Measurements from ENCODE around the gene DPYD. TPM values are rescaled to one million over a fixed set of nuclear protein-coding genes. Genes with fewer than 3 reads are reported as not detected.

DPYD gene
- total RNA-seq, 2 experiments from 2014 or later: 7.5 to 7.9 TPM

DNA sequence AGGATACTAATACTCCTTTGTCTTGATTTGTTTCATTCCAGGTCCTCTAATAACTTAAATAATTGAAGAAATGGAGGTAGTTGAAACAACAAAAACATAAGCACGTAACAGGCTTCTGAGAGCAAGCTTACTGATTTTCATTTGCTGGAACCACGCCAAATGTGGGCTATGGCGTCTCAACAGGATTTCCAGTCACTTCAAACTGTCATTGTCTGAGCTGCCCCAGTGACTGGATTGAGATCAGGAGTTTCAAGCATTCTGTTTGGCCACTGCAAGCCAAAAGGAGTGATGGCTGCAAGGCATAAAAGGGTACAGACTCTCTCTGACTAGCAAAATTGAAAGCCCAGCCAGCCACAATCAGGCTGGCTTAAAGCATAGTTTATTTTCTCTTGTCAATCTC, 289.9 kb downstream of the DPYD start:
- peaks cover 9% of the 10 kb centered on the region for H3K36me3 Mint-ChIP-seq
- no peak overlapping the region for H3K27ac Mint-ChIP-seq
- H3K4me3 Mint-ChIP-seq: no peak overlapping the region
- H3K9me3 Mint-ChIP-seq: no peaks in the 10 kb centered on the region
- H3K27me3 Mint-ChIP-seq: no peaks in the 10 kb centered on the region
- DNase-seq: no peak
- H3K4me1 Mint-ChIP-seq: peaks cover 11% of the 10 kb centered on the region

DNA sequence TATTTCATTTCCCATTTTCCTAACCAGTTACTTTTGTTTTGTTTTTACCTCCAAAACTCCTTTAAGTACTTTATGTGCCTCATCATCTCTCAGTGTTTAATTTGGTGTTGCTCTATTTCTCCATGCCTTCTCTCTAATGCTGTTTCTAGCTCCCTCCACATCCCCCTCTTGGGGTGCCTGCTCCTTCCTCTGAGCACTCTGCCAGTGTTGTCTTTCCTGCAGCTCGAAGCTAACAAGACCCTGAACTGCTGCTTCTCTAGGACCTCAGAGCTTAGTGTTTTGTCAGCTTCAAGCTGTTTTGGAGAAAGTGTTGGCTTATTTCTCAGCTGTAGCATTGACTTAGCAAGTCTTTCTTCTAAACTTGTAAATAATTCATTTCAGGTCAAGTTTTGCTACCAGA, 290.6 kb downstream of the DPYD start:
- Mint-ChIP-seq H3K27me3 (no peaks in the 10 kb centered on the region), H3K27ac (no peak overlapping the region), H3K4me3 (no peak overlapping the region), H3K36me3 (peaks cover 9% of the 10 kb centered on the region), H3K9me3 (no peaks in the 10 kb centered on the region), H3K4me1 (peaks cover 11% of the 10 kb centered on the region)
- DNase-seq: no peak

DNA sequence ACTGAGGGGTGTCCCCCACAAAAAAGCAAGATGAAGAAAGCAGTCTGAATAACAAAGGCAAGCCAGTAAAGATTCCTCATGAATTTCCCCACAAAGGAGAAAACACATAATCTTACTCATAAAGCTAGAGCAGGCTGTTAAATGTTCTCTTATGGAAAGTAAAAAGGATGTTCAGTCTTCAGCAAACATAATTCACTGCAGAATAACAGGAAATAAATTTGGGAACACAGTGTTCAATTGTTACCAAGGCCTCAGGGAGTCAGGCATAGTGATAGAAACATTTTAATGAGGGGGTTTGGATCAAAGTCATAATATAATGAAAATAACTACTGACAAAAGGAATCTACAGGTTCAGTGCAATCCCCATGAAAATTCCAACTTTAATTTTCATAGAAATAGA, 297.6 kb downstream of the DPYD start:
- no peak overlapping the region for H3K27ac Mint-ChIP-seq
- H3K27me3 Mint-ChIP-seq: no peaks in the 10 kb centered on the region
- peaks cover 8% of the 10 kb centered on the region for H3K36me3 Mint-ChIP-seq
- H3K4me1 Mint-ChIP-seq: peaks cover 2% of the 10 kb centered on the region
- DNase-seq: no peak
- no peak overlapping the region for H3K4me3 Mint-ChIP-seq
- peaks cover 4% of the 10 kb centered on the region for H3K9me3 Mint-ChIP-seq

DNA sequence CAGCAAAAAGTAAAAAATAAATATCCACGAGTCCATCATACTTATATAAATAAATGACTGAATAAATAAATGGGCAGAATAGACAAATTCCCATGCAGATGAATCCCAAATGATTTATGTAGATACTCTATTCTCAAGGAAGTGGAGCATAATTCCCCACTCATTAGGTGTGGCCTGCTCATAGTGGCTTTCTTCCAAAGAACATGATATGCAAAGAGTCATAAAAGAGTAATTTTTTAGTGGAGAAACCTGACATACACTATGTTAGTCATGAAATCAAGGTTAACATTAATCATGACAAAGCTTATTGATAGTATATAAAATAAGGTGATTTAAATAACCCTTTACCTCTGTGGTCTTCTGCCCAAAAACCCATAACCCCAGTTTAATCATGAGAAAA, 298.9 kb downstream of the DPYD start:
- Mint-ChIP-seq H3K9me3 (peaks cover 4% of the 10 kb centered on the region), H3K36me3 (peaks cover 8% of the 10 kb centered on the region), H3K27ac (no peak overlapping the region), H3K27me3 (no peaks in the 10 kb centered on the region), H3K4me1 (peaks cover 2% of the 10 kb centered on the region), H3K4me3 (no peak overlapping the region)
- DNase-seq: no peak

DNA sequence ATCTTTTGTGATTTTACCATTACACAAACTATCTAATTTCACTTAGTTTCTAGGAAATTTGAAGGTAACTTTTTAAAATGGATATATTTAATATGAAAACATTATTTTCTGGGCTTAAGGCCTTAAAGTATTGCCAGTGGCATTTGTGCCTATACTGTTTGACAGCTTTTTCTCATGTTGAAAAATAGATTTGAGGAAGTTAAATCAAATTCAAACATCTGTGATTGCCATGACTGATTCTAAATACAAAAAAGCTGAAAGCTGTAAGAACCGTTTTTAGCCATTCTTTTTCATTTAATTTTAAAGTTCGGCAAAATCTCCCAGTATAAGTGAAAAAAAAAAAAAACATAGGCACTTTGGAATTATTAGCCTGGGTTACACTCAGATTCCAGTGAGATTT, 301.1 kb downstream of the DPYD start:
- no peak for DNase-seq
- no peaks in the 10 kb centered on the region for H3K27me3 Mint-ChIP-seq
- no peak overlapping the region for H3K27ac Mint-ChIP-seq
- peaks cover 4% of the 10 kb centered on the region for H3K9me3 Mint-ChIP-seq
- no peak overlapping the region for H3K4me3 Mint-ChIP-seq
- H3K4me1 Mint-ChIP-seq: no peaks in the 10 kb centered on the region
- peaks cover 7% of the 10 kb centered on the region for H3K36me3 Mint-ChIP-seq

DNA sequence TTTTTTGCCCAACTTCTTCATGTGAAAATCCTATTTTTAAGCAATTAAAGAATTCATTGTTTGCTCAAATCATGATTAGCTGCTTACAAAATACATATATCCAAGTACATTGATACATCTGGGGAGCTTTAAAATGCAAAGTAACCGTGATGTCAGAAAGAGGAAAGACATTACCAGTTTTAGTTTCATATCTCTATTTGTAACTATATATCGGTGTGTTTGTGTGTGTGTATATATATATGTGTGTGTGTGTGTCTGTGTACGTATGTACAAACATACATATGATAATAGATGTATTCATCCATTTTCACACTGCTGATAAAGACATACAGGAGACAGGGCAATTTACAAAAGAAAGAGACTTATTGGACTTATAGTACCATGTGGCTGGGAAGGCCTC, 310.1 kb downstream of the DPYD start:
- H3K27me3 Mint-ChIP-seq: no peaks in the 10 kb centered on the region
- H3K4me3 Mint-ChIP-seq: no peak overlapping the region
- DNase-seq: no peak
- no peaks in the 10 kb centered on the region for H3K4me1 Mint-ChIP-seq
- H3K27ac Mint-ChIP-seq: no peak overlapping the region
- H3K36me3 Mint-ChIP-seq: peaks cover 10% of the 10 kb centered on the region
- H3K9me3 Mint-ChIP-seq: peaks cover 4% of the 10 kb centered on the region

DNA sequence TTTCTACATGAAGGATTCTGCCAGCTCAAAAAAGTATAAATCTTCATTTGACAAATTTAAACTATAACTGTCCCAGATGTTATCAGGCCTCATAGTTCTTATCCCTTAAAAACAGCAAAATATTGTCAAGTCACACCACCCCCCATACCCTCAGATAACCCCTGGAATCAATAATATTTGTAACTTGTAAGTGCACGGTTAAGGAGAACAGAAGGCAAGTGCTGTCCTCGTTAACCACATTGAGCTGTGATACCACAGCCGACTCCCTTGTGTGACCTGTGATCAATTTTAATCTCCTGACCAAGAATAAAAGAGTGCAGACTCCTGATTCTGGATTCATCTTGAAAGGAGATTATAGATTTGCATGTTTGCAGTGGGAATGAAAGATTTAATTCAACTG, 310.7 kb downstream of the DPYD start:
- H3K27ac Mint-ChIP-seq: no peak overlapping the region

DNA sequence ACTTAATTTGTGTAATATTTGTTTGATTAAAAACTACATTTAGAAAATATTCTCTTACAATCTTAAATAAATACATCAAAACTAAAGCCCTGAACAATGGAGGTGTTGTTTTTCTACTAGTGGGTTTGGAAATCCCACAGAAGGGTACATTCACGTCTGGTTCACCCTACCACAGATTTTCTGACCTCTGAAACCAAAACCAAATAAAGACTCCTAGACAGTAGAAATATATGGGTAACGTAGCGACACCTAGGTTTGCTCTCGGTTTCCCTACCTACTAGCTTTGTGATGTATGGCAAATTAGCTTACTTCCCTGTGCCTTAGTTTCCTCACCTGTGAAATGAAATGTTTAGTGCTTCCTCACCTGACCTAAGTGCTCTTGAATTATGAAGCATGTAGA, 312.6 kb downstream of the DPYD start:
- Mint-ChIP-seq H3K9me3 (peaks cover 4% of the 10 kb centered on the region), H3K4me1 (peaks cover 2% of the 10 kb centered on the region), H3K36me3 (peaks cover 8% of the 10 kb centered on the region), H3K27me3 (no peaks in the 10 kb centered on the region), H3K4me3 (no peak overlapping the region), H3K27ac (no peak overlapping the region)
- DNase-seq: no peak

More for the DNA sequence above, 310.7 kb downstream of the DPYD start:
- Mint-ChIP-seq H3K36me3 (peaks cover 9% of the 10 kb centered on the region), H3K4me3 (no peak overlapping the region), H3K4me1 (peaks cover 2% of the 10 kb centered on the region), H3K9me3 (peaks cover 4% of the 10 kb centered on the region), H3K27me3 (no peaks in the 10 kb centered on the region)
- no peak for DNase-seq

DNA sequence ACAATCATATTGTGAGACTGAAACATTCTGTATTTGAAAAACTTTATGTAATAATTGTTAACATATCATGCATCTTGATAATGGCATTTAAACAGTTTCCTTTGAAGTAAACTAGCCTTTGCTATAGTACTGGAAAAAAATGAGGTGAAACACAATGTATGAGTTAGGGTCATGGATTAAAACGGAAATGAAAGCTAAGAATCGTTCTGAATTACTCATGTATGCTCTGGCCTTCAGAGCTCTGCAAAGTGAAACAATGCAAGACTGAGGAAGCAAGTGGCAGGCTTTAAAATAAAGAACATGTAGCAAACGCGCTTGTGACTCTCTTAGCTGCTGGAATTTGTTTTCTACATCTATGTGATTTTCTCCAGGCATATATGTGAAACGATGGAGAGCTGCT, 317.1 kb downstream of the DPYD start:
- no peaks in the 10 kb centered on the region for H3K9me3 Mint-ChIP-seq
- no peaks in the 10 kb centered on the region for H3K27me3 Mint-ChIP-seq
- H3K36me3 Mint-ChIP-seq: no peaks in the 10 kb centered on the region
- H3K4me3 Mint-ChIP-seq: no peak overlapping the region
- H3K4me1 Mint-ChIP-seq: peaks cover 2% of the 10 kb centered on the region
- no peak for DNase-seq
- no peak overlapping the region for H3K27ac Mint-ChIP-seq

DNA sequence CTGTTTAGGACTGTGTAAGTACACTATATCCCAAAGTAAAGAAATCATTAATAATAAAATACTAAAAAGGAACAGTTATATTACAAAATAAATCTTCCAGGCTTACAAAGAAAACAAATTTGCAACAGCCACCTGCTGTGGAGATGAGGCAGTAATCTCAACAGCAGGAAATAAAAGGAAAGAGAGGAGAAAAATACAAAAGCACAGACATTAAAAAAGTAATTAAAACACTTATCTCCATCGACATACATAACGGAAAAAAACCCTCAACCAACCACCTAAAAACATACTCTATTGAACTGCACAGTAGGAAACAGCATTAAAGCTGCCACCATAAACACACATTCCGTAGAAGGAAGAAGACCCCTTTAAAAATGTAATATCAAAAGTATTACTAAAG, 317.6 kb downstream of the DPYD start:
- Mint-ChIP-seq H3K4me1 (peaks cover 2% of the 10 kb centered on the region), H3K36me3 (no peaks in the 10 kb centered on the region), H3K4me3 (no peak overlapping the region), H3K9me3 (no peaks in the 10 kb centered on the region), H3K27ac (no peak overlapping the region), H3K27me3 (no peaks in the 10 kb centered on the region)
- DNase-seq: no peak

DNA sequence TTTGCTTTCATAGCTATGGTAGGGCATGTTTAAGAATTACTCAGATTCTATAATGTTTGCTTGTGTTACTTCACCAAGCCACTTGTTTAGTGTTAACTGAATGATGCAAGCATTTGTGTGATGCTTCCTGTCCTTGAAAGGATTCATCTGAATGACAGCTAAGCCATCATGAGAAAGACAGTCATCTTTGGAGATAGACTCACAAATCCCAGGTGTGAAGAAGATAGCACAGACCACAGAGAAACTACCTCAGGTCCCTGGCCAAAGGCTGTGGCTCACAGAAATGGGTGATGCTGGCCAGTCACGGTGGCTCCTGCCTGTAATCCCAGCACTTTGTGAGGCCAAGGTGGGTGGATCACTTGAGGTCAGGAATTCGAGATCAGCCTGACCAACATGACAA, 321.4 kb downstream of the DPYD start:
- Mint-ChIP-seq H3K27me3 (no peaks in the 10 kb centered on the region), H3K9me3 (no peaks in the 10 kb centered on the region), H3K27ac (no peak overlapping the region), H3K4me3 (no peak overlapping the region), H3K4me1 (no peaks in the 10 kb centered on the region), H3K36me3 (no peaks in the 10 kb centered on the region)
- DNase-seq: no peak

DNA sequence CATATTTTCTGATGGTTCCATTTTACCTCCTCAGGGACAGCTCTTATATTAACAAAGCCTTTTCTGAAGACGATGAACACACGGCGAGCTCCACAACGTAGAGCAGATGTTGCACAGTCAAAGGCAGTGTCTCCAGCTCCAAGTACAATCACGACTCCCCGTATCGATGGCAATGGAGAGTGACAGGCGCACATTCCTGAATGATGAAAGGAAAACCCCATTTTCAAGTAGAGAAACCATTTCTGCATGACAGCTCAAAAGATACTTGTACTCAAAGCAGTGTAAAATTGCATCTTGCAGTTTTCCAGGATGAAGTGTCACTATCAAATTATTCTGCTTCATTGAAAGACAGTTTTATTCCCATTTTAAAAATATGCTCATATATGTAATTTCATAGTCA, 327.6 kb downstream of the DPYD start:
- Mint-ChIP-seq H3K4me1 (no peaks in the 10 kb centered on the region), H3K9me3 (no peaks in the 10 kb centered on the region), H3K27ac (no peak overlapping the region), H3K36me3 (peaks cover 27% of the 10 kb centered on the region), H3K27me3 (no peaks in the 10 kb centered on the region), H3K4me3 (no peak overlapping the region)
- no peak for DNase-seq

DNA sequence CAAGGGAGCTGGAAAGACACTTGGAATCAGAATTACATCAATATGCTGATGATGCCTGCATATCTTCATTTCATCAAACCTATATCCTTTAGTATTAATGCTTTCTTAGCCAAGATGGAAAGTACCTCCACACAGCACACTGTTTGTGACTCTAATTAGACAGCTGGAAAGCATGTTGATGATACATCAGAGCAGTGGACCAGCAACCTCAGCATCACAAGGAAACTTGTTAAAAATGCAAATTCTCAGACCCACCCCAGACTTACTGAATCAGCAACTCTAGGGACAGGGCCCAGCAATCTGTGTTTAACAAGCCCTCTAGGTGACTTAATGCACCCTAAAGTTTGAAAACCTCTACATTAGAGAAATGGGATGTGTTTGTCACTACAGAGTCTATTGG, 332.1 kb downstream of the DPYD start:
- Mint-ChIP-seq H3K27me3 (no peaks in the 10 kb centered on the region), H3K36me3 (peaks cover 40% of the 10 kb centered on the region), H3K4me1 (no peaks in the 10 kb centered on the region), H3K4me3 (no peak overlapping the region), H3K9me3 (peaks cover 4% of the 10 kb centered on the region), H3K27ac (no peak overlapping the region)
- DNase-seq: no peak

DNA sequence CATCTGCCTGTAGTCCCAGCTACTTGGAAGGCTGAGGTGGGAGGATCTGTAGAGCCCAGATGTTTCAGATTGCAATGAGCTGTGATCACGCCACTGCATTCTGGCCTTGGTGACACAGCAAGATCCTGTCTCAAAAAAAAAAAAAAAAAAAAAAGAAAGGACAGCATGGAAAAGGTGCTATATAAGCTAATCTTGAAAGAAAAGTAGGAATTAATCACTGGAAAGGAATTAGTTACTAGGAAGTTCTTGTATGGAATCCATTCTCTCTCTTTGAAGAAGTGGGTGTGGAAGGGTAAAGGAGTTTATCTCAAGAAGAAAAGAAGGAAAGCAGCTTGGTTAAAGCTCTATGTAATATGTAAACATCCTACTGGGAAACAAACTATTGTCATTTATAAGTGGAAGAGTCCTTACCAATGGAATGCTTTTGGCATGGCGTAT, 339.2 kb downstream of the DPYD start:
- H3K4me3 Mint-ChIP-seq: no peak overlapping the region
- H3K36me3 Mint-ChIP-seq: peaks cover 16% of the 10 kb centered on the region
- H3K9me3 Mint-ChIP-seq: peaks cover 4% of the 10 kb centered on the region
- no peaks in the 10 kb centered on the region for H3K4me1 Mint-ChIP-seq
- no peak overlapping the region for H3K27ac Mint-ChIP-seq
- no peaks in the 10 kb centered on the region for H3K27me3 Mint-ChIP-seq
- no peak for DNase-seq

DNA sequence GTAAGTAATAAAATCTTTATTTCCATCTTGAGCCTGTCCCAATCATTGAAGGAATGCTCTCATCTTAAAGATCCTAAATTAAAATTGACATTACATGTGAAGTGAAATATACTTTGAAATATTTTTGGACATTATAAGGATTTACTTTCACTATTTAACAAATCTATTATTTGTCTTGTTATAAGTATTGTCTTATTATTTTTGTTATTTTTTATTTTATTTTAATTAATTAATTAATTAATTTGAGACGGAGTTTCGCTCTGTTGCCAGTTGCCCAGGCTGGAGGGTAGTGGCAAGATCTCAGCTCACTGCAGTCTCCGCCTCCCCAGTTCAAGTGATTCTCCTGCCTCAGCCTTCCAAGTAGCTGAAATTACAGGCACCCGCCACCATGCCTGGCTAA, 343.2 kb downstream of the DPYD start:
- Mint-ChIP-seq H3K9me3 (no peaks in the 10 kb centered on the region), H3K27me3 (no peaks in the 10 kb centered on the region), H3K4me3 (no peak overlapping the region), H3K4me1 (no peaks in the 10 kb centered on the region), H3K36me3 (peaks cover 8% of the 10 kb centered on the region), H3K27ac (no peak overlapping the region)
- no peak for DNase-seq

DNA sequence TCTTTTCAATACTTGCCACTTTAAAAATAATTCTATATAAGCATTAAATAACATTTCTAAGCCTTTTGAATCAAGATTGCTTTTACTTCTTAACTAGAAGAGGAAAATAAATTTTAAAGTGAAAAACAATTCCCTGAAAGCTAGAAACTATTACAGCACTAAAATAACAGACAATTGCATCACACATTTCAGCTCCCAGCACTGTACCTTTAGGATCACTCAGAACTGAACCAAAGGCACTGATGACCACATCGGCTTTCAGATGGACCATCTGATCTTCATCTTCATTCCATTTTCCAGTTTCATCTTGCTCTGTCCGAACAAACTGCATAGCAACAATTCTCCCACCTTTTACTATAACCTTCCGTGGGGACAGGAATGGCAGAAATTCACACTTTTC, 347.3 kb downstream of the DPYD start:
- DNase-seq: no peak
- no peaks in the 10 kb centered on the region for H3K9me3 Mint-ChIP-seq
- H3K36me3 Mint-ChIP-seq: peaks cover 5% of the 10 kb centered on the region
- H3K27me3 Mint-ChIP-seq: no peaks in the 10 kb centered on the region
- no peak overlapping the region for H3K4me3 Mint-ChIP-seq
- no peak overlapping the region for H3K27ac Mint-ChIP-seq
- no peaks in the 10 kb centered on the region for H3K4me1 Mint-ChIP-seq

DNA sequence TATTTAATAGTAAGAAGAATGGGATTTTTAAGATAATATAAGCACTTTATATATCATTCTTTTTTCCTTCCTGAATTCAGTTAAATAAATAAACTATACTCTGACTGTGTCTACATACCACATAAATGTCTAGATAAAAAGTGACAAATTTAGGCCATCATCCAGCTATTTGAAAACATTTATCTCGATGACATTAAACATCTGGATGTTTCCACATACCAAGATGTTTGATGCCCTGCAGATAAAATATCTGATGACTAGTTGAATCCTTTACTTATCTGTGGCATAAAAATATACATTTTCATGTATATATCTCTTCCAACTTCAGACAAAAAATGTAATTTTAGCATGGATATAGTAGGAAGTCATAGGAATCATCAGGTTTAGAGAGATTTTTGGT, 348.3 kb downstream of the DPYD start:
- Mint-ChIP-seq H3K4me3 (no peak overlapping the region), H3K27me3 (no peaks in the 10 kb centered on the region), H3K4me1 (no peaks in the 10 kb centered on the region), H3K9me3 (no peaks in the 10 kb centered on the region), H3K36me3 (peaks cover 5% of the 10 kb centered on the region), H3K27ac (no peak overlapping the region)
- no peak for DNase-seq
